SKM-1 treated with dmso at 0.1 percent for 144 hours (cell line): ENCODE measurements around the gene ZNF784.

ENCODE experiments used
- DNase-seq: peaks from one replicate; lab custom pipeline; 2025; ENCODE audit not compliant: unreplicated experiment; lab: John Stamatoyannopoulos, UW

The ZNF784 gene

DNA sequence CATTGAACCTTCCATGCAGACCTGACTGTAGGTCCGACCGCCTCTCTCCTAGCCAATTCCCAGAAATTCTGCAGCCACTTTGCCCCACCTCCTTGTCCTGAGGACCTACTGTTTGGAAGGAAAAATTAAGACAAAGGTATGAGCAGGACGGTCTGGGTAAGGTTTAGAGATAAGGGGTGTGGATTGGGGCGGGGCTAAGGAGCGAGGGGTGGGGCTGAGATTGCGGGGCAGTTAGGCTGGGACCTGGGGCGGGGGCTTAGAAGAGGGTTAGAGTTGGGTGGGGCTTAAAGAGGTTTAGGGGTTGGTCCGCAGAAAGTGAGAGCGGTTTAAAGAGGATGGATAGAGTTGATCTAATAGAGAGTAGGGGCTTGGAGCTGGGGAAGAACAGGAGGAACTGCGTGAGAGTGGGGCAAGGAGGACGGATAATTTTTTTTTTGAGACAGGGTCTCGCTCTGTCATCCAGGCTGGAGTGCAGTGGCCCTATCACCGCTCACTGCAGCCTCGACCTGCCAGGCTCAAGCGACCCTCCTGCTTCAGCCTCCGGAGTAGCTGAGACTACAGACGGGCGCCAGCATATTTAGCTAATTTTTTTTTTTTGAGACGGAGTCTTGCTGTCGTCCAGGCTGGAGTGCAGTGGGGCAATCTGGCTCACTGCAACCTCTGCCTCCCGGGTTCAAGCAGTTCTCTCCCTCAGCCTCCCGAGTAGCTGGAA lies 20.6 kb downstream of the ZNF784 start:
- no peak for DNase-seq

DNA sequence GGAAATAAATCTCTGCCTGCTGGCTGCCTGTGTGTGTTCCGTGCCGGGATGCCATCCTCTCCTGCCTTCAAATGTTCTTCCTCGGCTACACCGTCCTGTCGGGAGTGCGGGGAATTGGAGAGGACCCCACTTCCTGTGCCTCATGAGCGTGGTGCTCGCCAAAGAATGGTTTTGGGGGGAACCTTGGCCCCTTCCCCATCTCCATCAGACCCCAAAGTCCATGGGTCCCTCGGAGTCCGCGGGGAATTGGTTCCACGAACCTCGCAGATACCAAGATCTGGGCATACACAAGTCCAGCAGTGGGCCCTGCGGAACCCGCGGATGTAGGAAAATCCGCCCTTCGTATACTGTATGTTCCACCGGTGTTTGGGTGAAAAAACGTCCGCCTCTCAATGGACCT lies 21.3 kb downstream of the ZNF784 start:
- no peak for DNase-seq

DNA sequence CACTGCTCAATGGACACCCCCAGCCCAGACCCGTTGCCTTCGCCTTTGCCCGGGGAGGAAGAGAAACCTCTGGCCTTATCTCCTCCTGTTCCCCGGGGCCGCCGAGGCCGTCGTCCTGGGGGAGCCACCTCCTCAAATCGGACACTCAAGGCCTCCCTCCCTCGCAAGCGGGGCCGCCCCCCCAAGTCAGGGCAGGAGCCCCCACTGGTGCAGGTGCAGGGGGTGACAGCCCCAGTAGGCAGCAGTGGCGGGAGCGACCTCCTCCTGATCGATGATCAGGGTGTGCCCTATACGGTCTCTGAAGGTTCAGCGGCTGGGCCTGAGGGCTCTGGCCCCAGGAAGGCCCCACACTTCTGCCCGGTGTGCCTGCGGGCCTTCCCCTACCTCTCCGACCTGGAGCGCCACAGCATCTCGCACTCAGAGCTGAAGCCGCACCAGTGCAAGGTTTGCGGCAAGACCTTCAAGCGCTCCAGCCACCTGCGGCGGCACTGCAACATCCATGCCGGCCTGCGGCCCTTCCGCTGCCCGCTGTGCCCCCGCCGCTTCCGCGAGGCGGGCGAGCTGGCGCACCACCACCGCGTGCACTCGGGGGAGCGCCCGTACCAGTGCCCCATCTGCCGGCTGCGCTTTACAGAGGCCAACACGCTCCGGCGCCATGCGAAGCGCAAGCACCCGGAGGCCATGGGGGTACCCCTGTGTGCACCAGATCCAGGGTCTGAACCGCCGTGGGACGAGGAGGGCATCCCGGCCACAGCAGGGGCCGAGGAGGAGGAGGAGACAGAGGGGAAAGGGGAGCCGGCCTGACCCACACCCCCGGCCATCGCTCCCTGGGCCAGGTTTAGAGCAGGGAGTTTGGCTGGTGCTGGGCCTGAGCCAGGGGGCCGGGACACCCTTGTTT lies 22.0 kb downstream of the ZNF784 start:
- DNase-seq, result no peak

DNA sequence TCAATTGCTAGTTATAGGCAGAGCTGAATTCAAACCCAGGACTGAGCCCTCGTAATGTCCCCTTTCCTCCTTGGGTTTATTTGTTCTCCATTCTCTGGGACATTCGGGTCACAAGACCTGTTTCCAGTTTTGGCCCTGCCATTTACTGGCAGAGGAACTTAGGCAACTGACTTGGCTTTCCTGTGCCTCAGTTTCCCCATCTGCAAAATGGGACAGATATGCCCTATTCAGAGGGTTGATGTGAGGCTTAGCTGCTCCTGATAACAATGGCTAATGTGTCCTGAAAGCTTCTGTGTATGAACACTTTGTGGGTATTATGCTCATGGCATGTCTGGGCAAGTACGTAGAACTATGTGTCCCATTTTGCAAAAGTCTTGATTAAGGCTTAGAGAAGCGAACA lies 23.3 kb downstream of the ZNF784 start:
- no peak for DNase-seq

DNA sequence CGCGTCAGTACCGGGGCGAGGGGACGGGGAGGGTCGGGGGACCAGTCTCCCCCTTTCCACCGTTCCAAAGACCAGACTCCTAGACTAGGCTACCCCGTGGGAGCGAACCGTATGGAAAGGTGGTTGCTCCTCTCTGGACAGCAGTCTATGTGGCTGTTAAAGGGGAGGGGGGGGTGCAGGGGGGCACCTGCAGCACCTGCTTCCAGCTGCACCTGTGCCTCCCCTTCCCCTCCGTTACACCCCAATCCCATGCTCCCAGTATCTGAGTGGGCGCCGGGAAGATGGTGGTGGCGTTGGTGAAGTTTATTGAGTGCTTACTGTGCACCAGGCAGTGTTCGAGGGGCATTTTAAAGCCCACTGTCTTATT lies 23.7 kb downstream of the ZNF784 start:
- no peak for DNase-seq

DNA sequence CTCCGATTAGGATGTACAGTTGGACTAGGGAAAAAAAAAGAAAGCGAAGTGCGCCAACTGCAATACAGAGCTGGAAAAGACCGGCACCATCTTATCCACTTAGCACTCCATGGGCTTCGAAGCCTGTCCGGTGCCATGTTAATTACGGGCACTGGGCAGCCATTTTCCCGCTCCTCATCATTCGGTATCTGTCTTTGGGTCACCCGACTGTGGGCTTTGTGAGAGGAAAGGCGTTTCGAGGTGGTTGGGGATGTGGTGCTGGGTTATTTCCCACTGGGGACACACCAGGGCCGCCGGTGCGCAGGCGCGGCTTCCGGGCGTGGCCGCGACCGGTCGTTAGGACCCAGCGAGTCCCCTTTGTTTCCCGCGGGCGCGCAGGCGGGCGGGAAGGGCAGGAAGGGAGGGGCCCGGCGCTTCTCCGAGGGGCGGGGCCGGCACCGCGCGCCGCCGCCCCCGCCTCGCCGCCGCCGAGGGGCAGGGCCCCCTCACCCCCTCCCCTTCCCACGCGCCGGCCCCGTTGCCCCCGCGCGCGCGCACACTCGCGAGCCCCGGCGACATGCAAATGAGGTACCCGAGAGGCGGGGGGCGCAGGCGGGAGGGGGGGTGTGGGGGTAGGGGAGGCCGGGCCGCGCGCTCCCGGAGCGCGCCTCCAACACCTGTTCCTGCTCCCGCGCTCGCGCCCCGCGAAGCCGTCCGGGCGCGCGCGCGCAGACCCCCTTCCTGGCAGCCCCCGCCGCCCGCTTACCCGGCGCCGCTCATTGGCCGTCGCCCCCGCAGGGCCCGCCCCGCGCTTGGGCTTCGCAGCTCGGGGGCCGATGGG lies 24.3 kb downstream of the ZNF784 start, which contains the start of gene ZNF524:
TSS of gene ZNF524 (plus strand) at position 447 of the 820 bp plus-strand sequence. CDS start 1,825 bp downstream, outside the sequence.
- peak; percentile 49 for DNase-seq

DNA sequence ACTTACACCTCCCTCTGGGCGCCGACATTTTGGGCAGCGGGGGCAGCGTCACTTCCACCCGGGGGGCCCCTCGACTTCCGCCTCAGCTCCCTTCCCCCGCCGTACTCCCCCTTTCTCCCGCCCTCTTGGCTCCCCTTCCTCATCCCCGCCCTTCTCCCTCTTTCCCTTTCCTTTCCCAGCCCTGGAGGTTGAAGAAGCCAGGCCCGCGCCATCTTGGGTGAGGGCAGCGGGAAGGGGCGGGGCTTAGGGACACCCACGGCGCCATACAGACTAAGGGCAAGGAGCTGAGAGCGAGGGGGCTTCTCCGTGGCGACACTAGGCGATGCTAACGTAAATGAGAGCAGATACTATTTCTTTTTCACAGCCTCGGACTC lies 24.9 kb downstream of the ZNF784 start, which contains the start of gene FIZ1:
TSS of gene FIZ1 (minus strand) at position 50 of the 374 bp plus-strand sequence. CDS start 1,652 bp downstream, outside the sequence.
- DNase-seq, result peak; percentile 89

DNA sequence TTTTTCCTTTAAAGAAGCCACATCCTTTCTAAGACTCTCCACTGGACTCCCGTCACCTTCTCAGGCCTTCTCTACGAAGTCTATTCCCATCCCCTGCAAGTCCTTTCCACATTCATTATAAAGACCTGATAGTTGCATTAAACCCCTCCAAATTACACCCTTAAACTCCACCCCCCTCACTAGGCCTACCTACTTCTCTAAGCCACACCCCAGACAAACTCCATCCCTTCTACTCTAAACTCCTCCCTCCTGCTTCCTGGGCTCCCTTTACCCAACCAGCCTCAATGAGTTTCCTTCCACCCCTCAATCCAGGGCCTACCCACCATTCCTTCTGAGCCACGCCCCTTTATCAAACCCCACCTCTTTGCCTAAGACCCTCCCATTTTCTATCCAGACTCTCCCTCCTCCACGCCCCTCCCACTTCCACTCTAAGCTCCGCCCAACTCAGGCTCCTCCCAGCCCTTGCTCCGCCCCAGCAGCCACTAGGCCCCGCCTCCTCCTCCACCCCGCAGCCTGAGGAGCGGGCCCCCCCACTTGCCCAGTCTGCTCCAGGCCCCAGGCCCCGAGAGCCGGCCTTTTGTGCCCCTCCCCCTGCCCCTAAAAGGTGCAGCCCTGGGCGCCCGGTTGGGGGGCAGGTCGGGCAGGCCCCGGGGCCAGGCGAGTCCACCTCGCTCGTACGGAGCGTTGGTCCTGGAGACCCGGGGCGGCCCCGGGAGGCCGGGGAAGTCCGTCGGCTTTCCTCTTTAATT lies 25.5 kb downstream of the ZNF784 start:
- DNase-seq, result peak; percentile 75

DNA sequence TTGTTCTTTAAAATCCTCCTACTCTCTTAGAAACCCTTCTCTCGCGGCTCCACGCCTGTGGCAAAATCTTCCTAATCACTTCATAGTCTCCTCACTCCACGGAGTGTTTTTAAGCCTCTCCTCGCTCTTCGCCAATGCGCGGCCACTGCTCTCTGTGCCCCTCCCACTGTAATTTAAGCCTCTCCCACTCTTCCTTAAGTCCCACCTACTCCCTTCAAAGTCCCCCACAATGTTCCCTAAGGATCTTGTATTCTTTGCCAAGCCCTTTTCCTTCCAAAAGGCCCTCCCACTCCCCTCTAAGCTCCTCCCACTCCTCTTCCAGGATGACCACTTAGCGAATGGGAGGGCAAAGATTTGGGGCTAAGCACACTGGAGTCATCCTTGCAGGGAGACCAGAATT lies 26.3 kb downstream of the ZNF784 start:
- no peak for DNase-seq

DNA sequence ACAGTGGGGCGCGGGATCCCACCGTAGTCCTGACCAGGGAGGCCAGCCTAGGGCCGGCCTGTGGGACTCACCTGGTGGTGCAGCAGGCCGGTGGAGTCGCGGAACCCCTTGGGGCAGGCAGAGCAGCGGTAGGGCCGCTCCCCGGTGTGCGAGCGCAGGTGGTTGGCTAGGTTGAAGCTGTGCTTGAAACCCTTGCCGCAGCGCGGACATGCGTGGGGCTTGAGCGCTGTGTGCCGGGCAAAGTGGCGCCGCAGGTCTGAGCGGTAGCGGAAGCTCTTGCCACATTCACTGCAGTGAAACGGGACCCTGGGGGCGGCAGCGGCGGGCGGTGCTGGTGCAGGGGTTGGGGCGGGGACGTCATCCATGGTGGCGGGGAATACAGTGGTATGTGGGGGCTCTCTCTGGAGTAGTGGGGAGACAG lies 26.9 kb downstream of the ZNF784 start:
- no peak for DNase-seq

DNA sequence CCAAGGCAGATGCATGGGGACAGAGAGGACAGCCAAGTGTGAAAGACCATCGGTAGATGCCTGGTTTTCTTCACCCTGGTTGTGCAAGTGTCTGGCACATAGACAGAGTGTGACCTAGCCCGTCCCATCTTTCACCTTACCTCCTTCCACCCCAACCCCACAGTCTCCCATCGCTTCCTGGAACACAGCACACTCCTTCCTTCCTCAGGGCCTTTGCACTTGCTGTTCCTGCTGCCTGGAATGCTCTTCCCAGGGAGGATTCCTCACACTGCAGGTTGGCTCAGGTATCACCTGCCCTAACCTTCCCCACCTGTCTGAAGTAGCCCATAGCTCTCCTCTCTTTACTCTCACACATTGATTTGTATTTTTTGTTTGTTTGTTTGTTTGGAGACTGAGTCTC lies 28.1 kb downstream of the ZNF784 start:
- DNase-seq, result no peak

DNA sequence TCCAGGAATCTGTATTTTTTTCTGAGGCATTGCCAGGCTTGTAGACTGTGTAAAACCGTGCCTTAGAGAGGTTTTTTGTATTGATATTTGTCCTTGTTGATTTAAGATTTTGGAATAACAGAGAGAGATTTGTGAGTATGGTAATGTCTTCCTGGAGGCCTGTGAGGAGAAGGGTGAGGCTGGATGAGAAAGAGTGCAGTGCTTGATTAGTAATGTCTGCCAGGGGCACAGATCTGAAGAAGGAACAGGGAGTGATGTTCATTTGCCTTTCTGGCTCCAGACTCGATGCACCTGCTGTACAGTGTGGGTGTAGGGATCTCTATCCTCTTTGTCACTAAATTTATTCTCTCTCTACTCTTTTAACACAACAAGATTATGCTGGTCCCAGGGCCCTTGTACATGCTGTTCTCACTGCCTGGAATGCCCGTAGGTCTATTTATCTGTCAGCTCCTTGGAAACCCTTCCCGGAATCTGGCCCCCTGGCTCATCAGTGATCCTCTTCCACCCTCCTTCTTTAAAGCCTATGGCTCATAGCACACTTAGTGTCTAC lies 29.3 kb downstream of the ZNF784 start:
- no peak for DNase-seq

DNA sequence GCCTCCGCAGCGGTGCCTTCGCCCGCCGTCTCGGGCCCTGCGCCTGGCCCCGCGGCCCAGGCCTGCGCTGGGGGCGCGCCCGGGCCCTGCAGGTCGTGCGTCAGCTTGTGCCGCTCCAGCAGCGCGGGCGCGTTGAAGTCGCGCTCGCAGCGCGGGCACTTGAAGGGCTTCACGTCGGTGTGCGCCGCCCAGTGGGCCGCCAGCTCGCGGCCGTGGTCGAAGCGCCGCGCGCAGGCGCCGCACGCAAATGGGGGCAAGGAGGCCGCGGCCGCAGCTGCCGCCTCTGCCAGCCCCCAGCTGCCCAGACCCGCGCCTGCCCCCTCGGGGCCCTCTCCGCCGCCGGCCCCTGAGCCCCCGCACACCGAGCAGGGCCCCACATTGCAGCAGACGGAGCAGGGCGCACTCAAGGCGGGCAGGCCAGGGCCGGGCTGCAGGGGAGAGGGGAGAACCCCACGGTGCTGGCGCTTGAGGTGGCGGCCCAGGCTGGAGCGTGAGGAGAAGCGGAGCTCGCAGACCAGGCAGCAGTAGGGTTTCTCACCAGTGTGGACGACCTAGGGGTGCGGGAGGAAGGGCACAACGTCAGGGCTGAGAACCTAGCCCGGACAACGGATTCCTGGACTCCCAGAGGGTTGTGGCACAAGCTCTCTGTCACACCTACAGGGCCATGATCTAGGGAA lies 31.1 kb downstream of the ZNF784 start:
- DNase-seq, result no peak

DNA sequence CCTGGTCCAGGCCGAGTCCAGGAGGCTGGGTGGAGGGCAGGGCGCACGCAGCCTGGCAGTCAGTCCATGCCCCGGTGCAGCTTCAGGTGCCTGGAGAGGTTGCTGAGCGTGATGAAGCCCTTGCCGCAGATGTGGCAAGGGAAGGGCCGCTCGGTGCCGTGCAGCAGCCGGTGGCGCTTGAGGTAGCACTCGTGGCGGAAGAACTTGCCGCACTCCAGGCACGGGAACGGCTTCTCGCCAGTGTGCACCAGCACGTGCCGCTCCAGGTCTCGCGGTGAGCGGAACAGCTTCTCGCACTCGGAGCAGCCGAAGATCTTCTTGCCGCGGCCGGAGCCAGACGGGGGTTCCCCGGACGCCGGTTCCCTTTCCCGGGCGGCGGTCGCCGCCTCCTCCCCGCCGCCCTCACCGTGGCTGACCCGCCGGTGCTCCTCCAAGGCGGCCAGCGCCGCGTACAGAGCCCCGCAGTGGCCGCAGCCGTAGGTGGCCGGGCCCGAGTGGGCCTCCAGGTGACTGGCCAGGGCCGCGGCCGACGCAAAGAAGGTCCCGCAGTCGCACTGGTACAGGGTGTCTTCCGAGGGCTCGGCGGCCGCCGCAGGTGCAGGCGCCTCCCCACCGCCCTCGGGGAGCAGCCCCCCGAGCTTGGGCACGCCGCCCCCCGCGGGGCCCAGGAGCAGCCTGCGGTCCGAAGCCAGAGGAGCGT lies 31.8 kb downstream of the ZNF784 start:
- DNase-seq, result no peak

DNA sequence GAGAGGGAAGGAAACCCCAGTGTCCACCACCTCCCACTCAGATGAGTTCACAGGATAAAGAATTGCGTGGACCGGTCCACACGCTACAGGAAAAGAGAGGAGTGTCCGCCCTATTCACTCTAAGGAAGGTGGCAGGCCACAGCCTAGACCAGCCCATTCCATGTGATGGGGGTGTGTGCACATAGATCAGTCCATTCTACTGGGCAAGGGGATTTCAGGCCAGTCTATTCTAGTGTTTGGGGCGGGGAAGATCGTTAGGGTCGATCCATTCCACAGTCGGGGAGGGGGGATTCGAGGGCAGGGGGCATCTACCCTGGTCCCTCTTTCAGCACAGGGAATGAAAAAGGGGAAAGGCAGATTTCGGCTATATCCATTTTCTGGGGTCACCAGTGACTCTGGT lies 32.8 kb downstream of the ZNF784 start:
- DNase-seq, result no peak

DNA sequence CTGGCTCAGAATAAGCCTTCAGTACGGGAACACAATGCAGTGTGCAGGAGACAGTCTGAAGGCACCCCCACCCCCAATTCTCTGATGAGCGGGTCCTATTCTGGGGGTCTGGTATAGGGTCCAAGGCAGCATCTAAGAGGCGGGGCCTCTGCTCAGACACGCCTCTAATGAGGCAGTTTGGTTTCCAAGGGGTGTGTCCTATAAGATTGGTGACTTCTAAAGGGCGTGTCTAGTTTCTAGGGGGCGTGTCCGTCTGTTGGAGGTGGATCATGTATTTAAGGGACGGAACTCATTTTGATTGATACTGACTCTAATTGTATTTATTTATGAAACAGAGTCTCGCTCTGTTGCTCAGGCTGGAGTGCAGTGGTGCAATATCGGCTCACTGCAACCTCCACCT lies 33.7 kb downstream of the ZNF784 start:
- DNase-seq, result no peak

DNA sequence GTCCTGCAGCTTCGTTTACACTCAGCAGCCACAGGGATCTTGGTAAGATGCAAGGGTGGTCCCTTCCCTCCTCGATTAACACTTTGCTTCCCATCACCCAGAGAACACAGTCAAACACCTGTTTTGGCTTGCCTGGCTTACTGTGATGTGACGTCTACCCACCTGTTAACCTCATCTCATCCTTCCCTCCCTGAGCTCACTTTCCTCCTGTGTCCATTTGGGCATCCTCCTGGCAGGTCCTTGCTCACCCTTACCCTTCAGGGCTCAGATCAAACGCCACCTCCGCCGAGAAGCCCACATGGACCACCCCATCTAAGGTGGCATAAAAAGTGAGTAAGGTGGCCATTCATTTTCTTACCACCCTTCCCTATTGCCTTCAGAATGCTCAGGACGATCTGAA lies 34.3 kb downstream of the ZNF784 start:
- DNase-seq, result no peak

DNA sequence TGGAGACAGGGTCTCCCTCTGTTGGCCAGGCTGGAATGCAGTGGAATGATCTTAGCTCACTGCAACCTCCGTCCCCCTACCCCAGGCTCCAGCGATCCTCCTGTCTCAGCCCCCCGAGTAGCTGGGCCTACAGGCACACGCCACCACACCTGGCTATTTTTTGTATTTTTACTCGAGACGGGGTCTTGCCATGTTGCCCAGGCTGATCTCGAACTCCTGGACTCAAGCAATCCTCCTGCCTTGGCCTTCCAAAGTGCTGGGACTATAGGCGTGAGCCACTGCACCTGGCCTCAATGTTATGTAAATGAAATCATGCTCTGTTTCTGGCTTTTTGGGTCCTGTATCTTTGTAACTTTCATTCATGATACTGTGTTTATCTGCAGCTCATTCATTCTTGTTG lies 35.6 kb downstream of the ZNF784 start:
- no peak for DNase-seq

DNA sequence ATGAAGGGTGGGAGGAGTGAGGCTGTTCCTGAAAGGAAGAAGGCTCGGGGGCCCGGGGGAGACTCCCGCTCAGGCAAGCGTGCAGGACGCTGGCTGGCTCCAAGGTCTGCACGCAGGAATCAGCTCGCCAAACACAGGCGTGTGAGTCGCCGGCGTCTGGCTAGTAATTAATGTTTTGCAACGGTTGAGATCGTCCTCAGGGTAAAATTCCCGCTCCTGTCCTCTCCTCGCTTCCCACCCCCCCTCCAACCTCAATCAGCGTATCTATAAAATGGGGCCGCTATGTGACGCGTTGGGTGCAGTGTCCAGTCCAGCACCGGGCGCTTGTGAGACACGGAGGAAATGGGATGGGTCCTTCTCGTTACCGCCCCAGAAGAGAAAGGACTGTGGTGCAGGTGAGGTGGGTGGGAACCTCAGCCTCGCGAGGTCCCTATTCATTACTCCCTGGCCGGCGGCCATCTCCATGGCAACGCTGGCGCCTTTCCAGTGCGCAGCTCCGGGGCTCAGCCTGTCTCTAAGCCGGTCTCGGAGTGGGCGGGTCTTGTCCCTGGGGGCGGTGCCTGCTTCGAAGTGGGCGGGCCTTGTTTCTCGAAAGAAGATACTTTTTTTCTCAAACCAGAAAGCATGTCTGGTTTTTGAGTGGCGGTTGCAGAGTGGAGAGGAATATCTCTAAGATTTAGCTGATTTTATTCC lies 37.2 kb downstream of the ZNF784 start:
- DNase-seq, result peak; percentile 15
